Measurements from ENCODE around the gene MOB3A.

Gene MOB3A

GRCh38 chr19:2123682-2124387 is 27.7 kb upstream of the MOB3A start:
- no peak for TF ChIP-seq CTCF (IDR thresholded peaks at IDR 0.05; ENCODE audit: low read depth, low read length, missing control alignments)
- no peak overlapping the region for H3K4me3 ChIP-seq (ENCODE audit: low read depth, low read length)
- DNase-seq (ENCODE audit: low read depth) = no peak
- in situ Hi-C loops (cut with HindIII; ENCODE audit: low sequenced_read_pairs) = no loop called here

- in situ Hi-C loops (cut with HindIII; ENCODE audit: low sequenced_read_pairs) = no loop called here
- TF ChIP-seq CTCF (IDR thresholded peaks at IDR 0.05; ENCODE audit: low read depth, low read length, missing control alignments) = no peak
- H3K4me3 ChIP-seq (ENCODE audit: low read depth, low read length) = no peak overlapping the region
- DNase-seq (ENCODE audit: low read depth) = no peak
Measured at GRCh38 chr19:2122982-2123381, 26.9 kb upstream of the MOB3A start.

GRCh38 chr19:2122251-2122650 is 26.1 kb upstream of the MOB3A start:
- DNase-seq (ENCODE audit: low read depth) = no peak
- in situ Hi-C loops (cut with HindIII; ENCODE audit: low sequenced_read_pairs) = no loop called here
- TF ChIP-seq CTCF (IDR thresholded peaks at IDR 0.05; ENCODE audit: low read depth, low read length, missing control alignments) = no peak
- no peak overlapping the region for H3K4me3 ChIP-seq (ENCODE audit: low read depth, low read length)

GRCh38 chr19:2121416-2122051 is 25.4 kb upstream of the MOB3A start:
- DNase-seq (ENCODE audit: low read depth) = no peak
- in situ Hi-C loops (cut with HindIII; ENCODE audit: low sequenced_read_pairs) = no loop called here
- H3K4me3 ChIP-seq (ENCODE audit: low read depth, low read length) = no peak overlapping the region
- TF ChIP-seq CTCF (IDR thresholded peaks at IDR 0.05; ENCODE audit: low read depth, low read length, missing control alignments) = no peak

GRCh38 chr19:2120821-2121220 is 24.7 kb upstream of the MOB3A start:
- no peak for DNase-seq (ENCODE audit: low read depth)
- in situ Hi-C loops (cut with HindIII; ENCODE audit: low sequenced_read_pairs) = no loop called here
- no peak overlapping the region for H3K4me3 ChIP-seq (ENCODE audit: low read depth, low read length)
- TF ChIP-seq CTCF (IDR thresholded peaks at IDR 0.05; ENCODE audit: low read depth, low read length, missing control alignments) = no peak

- no peak overlapping the region for H3K4me3 ChIP-seq (ENCODE audit: low read depth, low read length)
- in situ Hi-C loops (cut with HindIII; ENCODE audit: low sequenced_read_pairs) = loop anchor here (5.0 kb wide), 1 partner anchor 92 kb away; no protein-coding TSS in a partner anchor
- no peak for DNase-seq (ENCODE audit: low read depth)
- no peak for TF ChIP-seq CTCF (IDR thresholded peaks at IDR 0.05; ENCODE audit: low read depth, low read length, missing control alignments)
Measured at GRCh38 chr19:2119921-2120785, 24.0 kb upstream of the MOB3A start.
